Mesothelial cell of epicardium (in vitro differentiated cells): ENCODE data around the gene ATP10B. TPM values are rescaled to one million over a fixed set of nuclear protein-coding genes. Genes with fewer than 3 reads are reported as not detected.

ENCODE experiments used
- DNase-seq, 2 experiments: peaks; one replicate each; pipeline ENCODE4 v3.0.0; 2021; ENCODE audit warnings: low spot score in 2 of 2; ENCODE audit not compliant: unreplicated experiment in 2 of 2
- H3K27ac Mint-ChIP-seq: 2 replicates; pipeline ENCODE4 v1.8.0; 2021; ENCODE audit warnings: mixed read lengths
- H3K27me3 Mint-ChIP-seq: 2 replicates; pipeline ENCODE4 v1.8.0; 2021; ENCODE audit warnings: low read depth, mixed read lengths
- H3K36me3 Mint-ChIP-seq: 2 replicates; pipeline ENCODE4 v1.8.0; 2021; ENCODE audit warnings: mixed read lengths
- H3K4me1 Mint-ChIP-seq: 2 replicates; pipeline ENCODE4 v1.8.0; 2021; ENCODE audit warnings: mixed read lengths
- H3K4me3 Mint-ChIP-seq: 2 replicates; pipeline ENCODE4 v1.8.0; 2021; ENCODE audit warnings: mild to moderate bottlenecking, moderate library complexity, mixed read lengths
- H3K9me3 Mint-ChIP-seq: 2 replicates; pipeline ENCODE4 v1.8.0; 2021; ENCODE audit warnings: mixed read lengths
- CTCF ChIP-seq: fragments of 200-600 bp; sonication (generic); IDR thresholded peaks from one replicate; pipeline ENCODE4 v1.5.0; 2021; ENCODE audit warnings: antibody characterized with exemption; ENCODE audit not compliant: unreplicated experiment
- total RNA-seq: library from RNA; stranded (reverse); gene quantifications from 3 replicates; pipeline ENCODE4 v1.2.1, GENCODE V29; 2021

The ATP10B gene
- total RNA-seq, 1 donor from 2014 or later = not detected

GRCh38 chr5:160869989-160870521 is 18.0 kb upstream of the ATP10B start:
- no peak overlapping the region for H3K27ac Mint-ChIP-seq
- no peak for DNase-seq
- TF ChIP-seq CTCF = no peak

GRCh38 chr5:160867976-160868375 is 16.0 kb upstream of the ATP10B start:
- peaks cover 1% of the 10 kb centered on the region for H3K36me3 Mint-ChIP-seq
- TF ChIP-seq CTCF = no peak
- no peak overlapping the region for H3K27ac Mint-ChIP-seq
- no peak for DNase-seq
- no peaks in the 10 kb centered on the region for H3K27me3 Mint-ChIP-seq
- no peak overlapping the region for H3K4me3 Mint-ChIP-seq
- H3K4me1 Mint-ChIP-seq = peaks cover 4% of the 10 kb centered on the region
- H3K9me3 Mint-ChIP-seq = peaks cover 32% of the 10 kb centered on the region

More at GRCh38 chr5:160869989-160870521, 18.0 kb upstream of the ATP10B start:
- no peaks in the 10 kb centered on the region for H3K27me3 Mint-ChIP-seq
- H3K36me3 Mint-ChIP-seq = no peaks in the 10 kb centered on the region
- H3K4me3 Mint-ChIP-seq = no peak overlapping the region
- H3K4me1 Mint-ChIP-seq = peaks cover 10% of the 10 kb centered on the region
- peaks cover 18% of the 10 kb centered on the region for H3K9me3 Mint-ChIP-seq

GRCh38 chr5:160851451-160851850 is 560 bp downstream of the ATP10B start:
- no peak overlapping the region for H3K27ac Mint-ChIP-seq

GRCh38 chr5:160850421-160850820 is 1.6 kb downstream of the ATP10B start:
- Mint-ChIP-seq H3K4me1 (no peaks in the 10 kb centered on the region), H3K27me3 (no peaks in the 10 kb centered on the region), H3K9me3 (no peaks in the 10 kb centered on the region), H3K4me3 (no peak overlapping the region), H3K27ac (no peak overlapping the region), H3K36me3 (no peaks in the 10 kb centered on the region)
- no peak for TF ChIP-seq CTCF
- no peak for DNase-seq

More at GRCh38 chr5:160851451-160851850, 560 bp downstream of the ATP10B start:
- Mint-ChIP-seq H3K9me3 (peaks cover 3% of the 10 kb centered on the region), H3K4me1 (no peaks in the 10 kb centered on the region), H3K4me3 (no peak overlapping the region), H3K36me3 (no peaks in the 10 kb centered on the region), H3K27me3 (no peaks in the 10 kb centered on the region)
- no peak for TF ChIP-seq CTCF
- DNase-seq = no peak

- Mint-ChIP-seq H3K4me1 (no peaks in the 10 kb centered on the region), H3K4me3 (no peak overlapping the region), H3K27ac (no peak overlapping the region), H3K9me3 (peaks cover 5% of the 10 kb centered on the region), H3K36me3 (no peaks in the 10 kb centered on the region), H3K27me3 (no peaks in the 10 kb centered on the region)
- TF ChIP-seq CTCF = no peak
- no peak for DNase-seq
Measured at GRCh38 chr5:160847526-160848085, 4.4 kb downstream of the ATP10B start.
